DND-41 (cell line): Measurements from ENCODE around the gene RIPOR3.
"Not testable (repeated sequence)": the region's sequence is repeated elsewhere in the genome, so short reads cannot be mapped to it uniquely, and the experiment has no call there.

Source experiments
- ATAC-seq: fragments of 200-7000 bp; cut with Tn5 transposase; 3 replicates; pipeline ENCODE4 v1.9.1; 2021; ENCODE audit warnings: low read depth; ENCODE audit not compliant: insufficient read depth
- DNase-seq: peaks from one replicate; pipeline ENCODE4 v3.0.0-alpha.2; 2020
- H2AFZ ChIP-seq: 2 replicates; pipeline ENCODE4 v1.6.0; 2012; ENCODE audit warnings: low read depth, low read length
- H3K27ac ChIP-seq: 2 replicates; pipeline ENCODE4 v1.5.1; 2012; ENCODE audit warnings: low read length, inconsistent platforms
- H3K27me3 ChIP-seq: fragments of 200-600 bp; sonication (generic); 2 replicates; pipeline ENCODE4 v1.6.0; 2012; ENCODE audit warnings: low read length, mild to moderate bottlenecking, inconsistent platforms; ENCODE audit not compliant: insufficient read depth, poor library complexity
- H3K36me3 ChIP-seq: 2 replicates; pipeline ENCODE4 v1.5.1; 2012; ENCODE audit warnings: low read length, inconsistent platforms; ENCODE audit not compliant: insufficient read depth
- H3K4me1 ChIP-seq: 2 replicates; pipeline ENCODE4 v1.5.1; 2012; ENCODE audit warnings: mild to moderate bottlenecking, low read length; ENCODE audit not compliant: insufficient read depth
- H3K4me2 ChIP-seq: 2 replicates; pipeline ENCODE4 v1.6.0; 2012; ENCODE audit warnings: mild to moderate bottlenecking, moderate library complexity, low read length, inconsistent platforms; ENCODE audit not compliant: insufficient read depth
- H3K4me3 ChIP-seq, 2 experiments: fragments of 200-600 bp in 1 of 2; shearing (Covaris generic) in 1 of 2; 2 replicates each; pipeline ENCODE4 v1.5.1; 2012 to 2016; ENCODE audit warnings: inconsistent platforms in 2 of 2, low read length in 2 of 2, mild to moderate bottlenecking in 2 of 2, low read depth in 1 of 2, moderate library complexity in 1 of 2
- H3K79me2 ChIP-seq: 2 replicates; pipeline ENCODE4 v1.6.0; 2012; ENCODE audit warnings: low read length, inconsistent platforms; ENCODE audit not compliant: insufficient read depth
- H3K9ac ChIP-seq: 2 replicates; pipeline ENCODE4 v1.6.0; 2012; ENCODE audit warnings: low read depth, mild to moderate bottlenecking, inconsistent platforms, low read length, moderate library complexity
- H3K9me3 ChIP-seq: 2 replicates; pipeline ENCODE4 v1.5.1; 2012; ENCODE audit warnings: low read length, moderate library complexity, mild to moderate bottlenecking, inconsistent platforms; ENCODE audit not compliant: insufficient read depth, severe bottlenecking
- H4K20me1 ChIP-seq: 2 replicates; pipeline ENCODE4 v1.6.0; 2012; ENCODE audit warnings: low read length; ENCODE audit not compliant: insufficient read depth
- CTCF ChIP-seq: IDR thresholded peaks from 2 replicates; pipeline ENCODE4 v1.5.1; 2012; ENCODE audit warnings: borderline replicate concordance, low read length, moderate library complexity, mild to moderate bottlenecking; ENCODE audit not compliant: poor library complexity, severe bottlenecking; ENCODE audit errors: extremely low read depth
- EZH2 ChIP-seq: IDR thresholded peaks from 3 replicates; pipeline ENCODE4 v1.6.1; 2012; ENCODE audit warnings: borderline replicate concordance, low read depth, mild to moderate bottlenecking, moderate library complexity, low read length, inconsistent platforms; ENCODE audit not compliant: severe bottlenecking

RIPOR3 gene

DNA sequence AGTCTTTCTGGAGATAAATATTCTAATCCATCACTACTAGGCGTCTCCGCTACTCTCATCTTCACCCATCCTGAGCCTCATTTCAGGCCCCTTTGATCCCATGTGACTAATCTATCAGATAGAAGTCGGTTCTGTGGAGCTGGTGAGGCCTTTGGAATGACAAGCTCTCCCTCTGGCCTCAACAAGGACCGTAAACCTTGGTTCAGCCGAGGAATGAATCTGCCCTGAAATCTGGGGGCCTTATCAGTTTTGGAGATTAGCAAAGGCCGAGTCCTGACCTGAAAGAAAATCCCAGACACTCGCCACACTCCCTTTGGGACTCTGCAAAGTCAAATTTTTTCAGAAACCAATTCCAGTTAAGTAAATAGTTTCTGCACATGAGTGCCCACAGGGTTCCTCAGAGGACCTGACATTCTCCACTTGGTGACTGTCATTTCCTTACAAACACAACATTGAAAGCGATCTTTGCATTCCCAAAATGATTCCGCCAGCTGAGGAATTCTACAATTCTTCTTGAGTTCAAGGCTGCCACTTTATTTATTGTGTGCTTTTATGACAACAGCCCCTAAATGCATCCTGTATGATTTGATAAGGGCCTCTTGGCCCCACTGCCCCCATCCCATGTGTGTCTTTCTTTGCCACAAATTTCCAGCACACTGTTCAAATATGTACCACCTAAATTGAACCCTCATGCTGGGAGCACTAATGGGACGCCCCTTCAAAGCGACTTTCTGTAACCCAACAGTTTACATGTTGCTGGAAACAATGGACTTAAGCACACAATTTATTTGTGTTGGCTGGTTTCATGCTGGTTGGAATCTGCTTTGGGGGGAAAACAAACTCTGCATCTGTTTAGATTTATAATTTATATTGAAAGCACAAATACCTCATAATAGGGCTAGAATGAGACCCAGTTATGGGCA is 10.0 kb upstream of the RIPOR3 start:
- DNase-seq = no peak
- no peak overlapping the region for H3K9ac ChIP-seq

DNA sequence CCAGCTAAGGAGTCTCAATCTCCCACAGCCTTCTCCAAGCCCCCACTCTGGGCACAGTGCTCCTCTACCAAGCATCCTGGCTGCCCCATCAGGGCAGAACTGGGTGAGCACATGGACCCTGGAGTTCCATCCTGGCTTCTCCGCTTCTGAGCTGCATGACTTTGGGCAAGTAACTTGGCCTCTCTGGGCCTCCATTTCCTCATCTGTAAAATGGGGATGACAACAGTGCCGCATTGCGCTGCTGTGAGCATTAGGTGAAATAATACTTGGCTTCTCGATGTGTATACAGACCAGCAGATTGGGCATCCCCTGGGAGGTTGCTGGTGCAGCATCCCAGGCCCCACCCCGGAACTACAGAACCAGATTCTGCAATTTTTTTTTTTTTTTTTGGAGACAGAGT is 8.3 kb upstream of the RIPOR3 start:
- H3K27me3 ChIP-seq = peaks cover 7% of the 10 kb centered on the region
- no peak for TF ChIP-seq EZH2
- no peak for TF ChIP-seq CTCF
- no peaks in the 10 kb centered on the region for H3K4me1 ChIP-seq
- ATAC-seq = no peak
- no peak overlapping the region for H3K9ac ChIP-seq
- H3K79me2 ChIP-seq = no peaks in the 10 kb centered on the region
- H3K4me2 ChIP-seq = no peak overlapping the region
- no peaks in the 10 kb centered on the region for H3K36me3 ChIP-seq
- no peak for DNase-seq
- H3K4me3 ChIP-seq = no peak overlapping the region
- no peaks in the 10 kb centered on the region for H3K9me3 ChIP-seq
- H4K20me1 ChIP-seq = 0 out of 2 replicates have a peak, but pooled peaks cover 3% of the 10 kb centered on the region
- no peak overlapping the region for H2AFZ ChIP-seq
- no peak overlapping the region for H3K27ac ChIP-seq

More for the DNA sequence above, 10.0 kb upstream of the RIPOR3 start:
- Histone ChIP-seq H3K27ac (no peak overlapping the region), H3K4me3 (no peak overlapping the region), H3K4me1 (no peaks in the 10 kb centered on the region), H4K20me1 (0 out of 2 replicates have a peak, but pooled peaks cover 3% of the 10 kb centered on the region), H2AFZ (no peak overlapping the region), H3K4me2 (no peak overlapping the region), H3K79me2 (no peaks in the 10 kb centered on the region), H3K9me3 (no peaks in the 10 kb centered on the region), H3K27me3 (peaks cover 2% of the 10 kb centered on the region), H3K36me3 (no peaks in the 10 kb centered on the region)
- TF ChIP-seq CTCF = no peak
- TF ChIP-seq EZH2 = no peak
- no peak for ATAC-seq

DNA sequence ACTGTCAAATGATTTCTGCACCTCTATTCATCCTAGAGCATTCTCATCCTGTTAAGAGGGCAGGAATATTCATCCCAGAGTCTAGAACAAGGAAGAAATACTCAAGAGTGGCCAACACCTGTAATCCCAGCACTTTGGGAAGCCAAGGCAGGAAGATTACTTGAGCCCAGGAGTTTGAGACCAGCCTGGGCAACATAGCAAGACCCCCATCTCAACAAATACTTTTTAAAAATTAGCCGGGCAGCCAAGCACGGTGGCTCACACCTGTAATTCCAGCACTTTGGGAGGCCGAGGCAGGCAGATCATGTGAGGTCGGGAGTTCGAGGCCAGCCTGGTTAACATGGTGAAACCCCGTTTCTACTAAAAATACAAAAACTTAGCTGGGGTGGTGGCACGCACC is 6.9 kb upstream of the RIPOR3 start:
- not testable (repeated sequence) for H3K27ac ChIP-seq

DNA sequence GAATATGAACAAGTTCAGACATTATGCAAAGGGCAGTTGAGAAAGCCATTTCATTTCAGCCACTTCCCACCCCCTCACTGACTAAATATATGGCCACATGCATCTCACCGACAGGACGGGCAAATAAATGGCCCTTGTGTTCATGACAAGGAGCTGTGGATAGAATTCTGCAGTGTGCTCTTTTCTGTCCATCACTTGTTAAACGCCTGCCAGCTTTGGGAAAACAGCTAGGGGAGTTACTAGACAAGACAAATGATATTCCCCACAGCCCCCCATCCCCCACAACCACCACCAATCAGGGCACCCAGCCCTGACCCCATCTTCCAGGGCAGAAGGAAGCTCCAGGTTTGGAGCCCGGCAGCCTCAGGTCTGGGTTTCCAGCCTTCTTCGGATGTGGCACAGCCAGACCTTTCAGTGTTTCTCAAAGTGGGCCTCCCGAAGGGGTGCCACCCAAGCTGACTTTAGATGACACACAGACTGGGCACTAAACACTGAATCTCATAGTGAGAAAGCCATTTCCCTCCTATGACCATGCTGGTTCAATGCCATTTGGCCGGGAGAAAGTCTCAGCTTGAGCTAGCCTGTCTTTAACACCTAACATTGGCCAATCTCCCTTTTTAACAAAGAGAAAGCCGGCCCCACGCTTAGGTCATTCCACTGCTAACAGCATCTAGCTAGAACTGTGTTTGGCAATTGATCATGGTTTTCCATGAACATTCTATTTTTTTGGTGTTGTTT is 4.0 kb upstream of the RIPOR3 start:
- H3K36me3 ChIP-seq = no peaks in the 10 kb centered on the region
- no peak for TF ChIP-seq CTCF
- no peaks in the 10 kb centered on the region for H3K4me1 ChIP-seq
- no peak overlapping the region for H3K9ac ChIP-seq
- no peak overlapping the region for H3K27ac ChIP-seq
- DNase-seq (no peak), ATAC-seq (no peak)
- no peak overlapping the region for H3K4me2 ChIP-seq
- peaks cover 20% of the 10 kb centered on the region for H3K27me3 ChIP-seq
- no peak overlapping the region for H2AFZ ChIP-seq
- no peaks in the 10 kb centered on the region for H3K79me2 ChIP-seq
- H3K9me3 ChIP-seq = no peaks in the 10 kb centered on the region
- no peak overlapping the region for H3K4me3 ChIP-seq
- peaks cover 3% of the 10 kb centered on the region; the same call in 1 of the 2 replicates for H4K20me1 ChIP-seq

More for the DNA sequence above, 6.9 kb upstream of the RIPOR3 start:
- not testable (repeated sequence) for H4K20me1 ChIP-seq, H3K79me2 ChIP-seq, H3K4me3 ChIP-seq, H3K9me3 ChIP-seq, H3K27me3 ChIP-seq, H3K4me1 ChIP-seq, H3K4me2 ChIP-seq, H3K9ac ChIP-seq, H2AFZ ChIP-seq, H3K36me3 ChIP-seq, ATAC-seq, DNase-seq
